Coronary artery (tissue), 2 donors: ENCODE measurements around the gene DLG2.

Experiments used
- DNase-seq: peaks from one replicate; pipeline ENCODE4 v3.0.0-alpha.2; 2017; ENCODE audit warnings: low spot score
- H3K27ac ChIP-seq, 2 donors: fragments of 200-600 bp; sonication (generic); one replicate each; pipeline ENCODE4 v1.5.1; 2016 to 2019
- H3K4me3 ChIP-seq: fragments of 200-600 bp; sonication (generic); 2 replicates; pipeline ENCODE4 v1.5.1; 2016; ENCODE audit warnings: mild to moderate bottlenecking, moderate library complexity
- TF ChIP-seq, protein P1 (sequence below): fragments of 200-600 bp; sonication (generic); IDR thresholded peaks from one replicate; pipeline ENCODE4 v1.5.1; 2019; ENCODE audit warnings: antibody characterized with exemption

Gene DLG2

GRCh38 chr11:84398017-84398626, 1229.0 kb downstream of the DLG2 start:
- DNase-seq: no peak
- TF ChIP-seq, protein P1, sequence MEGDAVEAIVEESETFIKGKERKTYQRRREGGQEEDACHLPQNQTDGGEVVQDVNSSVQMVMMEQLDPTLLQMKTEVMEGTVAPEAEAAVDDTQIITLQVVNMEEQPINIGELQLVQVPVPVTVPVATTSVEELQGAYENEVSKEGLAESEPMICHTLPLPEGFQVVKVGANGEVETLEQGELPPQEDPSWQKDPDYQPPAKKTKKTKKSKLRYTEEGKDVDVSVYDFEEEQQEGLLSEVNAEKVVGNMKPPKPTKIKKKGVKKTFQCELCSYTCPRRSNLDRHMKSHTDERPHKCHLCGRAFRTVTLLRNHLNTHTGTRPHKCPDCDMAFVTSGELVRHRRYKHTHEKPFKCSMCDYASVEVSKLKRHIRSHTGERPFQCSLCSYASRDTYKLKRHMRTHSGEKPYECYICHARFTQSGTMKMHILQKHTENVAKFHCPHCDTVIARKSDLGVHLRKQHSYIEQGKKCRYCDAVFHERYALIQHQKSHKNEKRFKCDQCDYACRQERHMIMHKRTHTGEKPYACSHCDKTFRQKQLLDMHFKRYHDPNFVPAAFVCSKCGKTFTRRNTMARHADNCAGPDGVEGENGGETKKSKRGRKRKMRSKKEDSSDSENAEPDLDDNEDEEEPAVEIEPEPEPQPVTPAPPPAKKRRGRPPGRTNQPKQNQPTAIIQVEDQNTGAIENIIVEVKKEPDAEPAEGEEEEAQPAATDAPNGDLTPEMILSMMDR: no peak
- no peak overlapping the region for H3K27ac ChIP-seq
- no peak overlapping the region for H3K4me3 ChIP-seq

DNA sequence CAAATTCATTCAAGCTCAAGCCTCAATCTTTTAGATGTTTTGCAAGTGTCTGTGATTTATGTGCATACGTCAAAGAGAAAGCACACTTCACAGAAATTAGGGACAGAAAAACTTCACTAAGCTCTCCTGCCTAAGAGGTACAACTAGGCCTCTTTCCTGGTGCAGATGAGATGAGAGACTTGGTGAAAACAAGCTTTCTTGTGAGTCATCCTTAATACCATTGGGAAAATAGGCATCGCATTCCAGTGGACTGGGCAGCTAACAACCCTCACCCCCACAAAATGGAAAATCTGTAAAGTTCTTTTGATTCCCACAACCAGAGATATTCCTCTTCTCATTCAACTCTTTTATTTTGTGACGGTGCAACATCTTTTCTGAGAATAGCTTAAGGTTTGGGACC, 1230.6 kb downstream of the DLG2 start:
- no peak for DNase-seq
- Histone ChIP-seq H3K4me3 (no peak overlapping the region), H3K27ac (no peak overlapping the region)
- TF ChIP-seq, protein P1: no peak

DNA sequence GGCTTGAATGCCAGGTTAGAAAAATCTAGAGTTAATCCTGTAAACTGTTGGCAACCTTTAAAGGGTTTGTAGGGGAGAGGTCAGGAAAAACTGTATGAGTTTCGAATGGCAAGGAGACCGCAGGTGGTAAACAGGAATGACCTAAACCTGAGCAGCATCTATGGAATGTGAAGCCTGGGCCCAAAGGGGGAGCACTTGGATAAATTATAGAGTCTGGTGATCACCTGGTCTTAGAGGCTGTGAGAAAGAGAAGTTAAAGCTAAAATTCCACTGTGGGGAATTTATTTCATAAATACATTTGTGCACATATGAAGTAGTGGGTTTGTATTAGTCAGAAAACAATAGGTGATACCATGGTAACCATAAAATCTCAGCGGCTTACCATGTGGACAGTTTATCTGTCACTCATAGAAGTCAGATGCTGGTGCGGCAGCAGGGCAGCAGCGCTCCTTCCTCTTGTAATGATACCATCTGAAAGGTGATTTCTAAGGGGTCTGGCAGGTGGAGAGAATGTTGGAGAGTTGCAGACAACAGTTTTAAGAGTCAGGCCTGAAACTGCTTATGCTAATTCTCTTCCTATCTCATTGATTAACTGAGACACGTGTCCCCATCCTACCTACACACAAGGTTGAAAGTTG, 1236.6 kb downstream of the DLG2 start:
- no peak overlapping the region for H3K27ac ChIP-seq
- H3K4me3 ChIP-seq: no peak overlapping the region
- TF ChIP-seq, protein P1: no peak
- DNase-seq: no peak

- H3K27ac ChIP-seq: no peak overlapping the region
- no peak for DNase-seq
- H3K4me3 ChIP-seq: no peak overlapping the region
- TF ChIP-seq, protein P1: no peak
Observed at GRCh38 chr11:84389696-84390095, 1237.4 kb downstream of the DLG2 start.

GRCh38 chr11:84384731-84385130, 1242.4 kb downstream of the DLG2 start:
- TF ChIP-seq, protein P1: peak; percentile 65
- DNase-seq: no peak

DNA sequence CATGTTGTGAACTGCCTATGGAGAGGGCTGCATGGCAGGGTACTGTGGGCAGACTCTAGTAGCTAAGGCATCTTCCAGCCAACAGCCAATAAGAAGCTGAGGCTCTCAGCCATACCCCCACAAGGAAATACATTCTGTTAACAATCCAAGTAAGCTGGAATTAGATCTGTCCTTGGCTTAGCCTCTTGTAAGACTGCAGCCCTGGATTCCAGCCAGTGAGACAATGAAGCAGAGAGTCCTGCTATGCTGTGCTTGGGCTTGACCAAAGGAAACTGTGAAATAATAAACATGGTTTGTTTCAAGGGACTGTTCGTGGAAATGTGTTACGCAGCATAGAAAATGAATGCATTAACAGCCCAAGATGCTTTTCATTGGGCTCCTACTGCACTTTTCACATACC, 1243.6 kb downstream of the DLG2 start:
- no peak overlapping the region for H3K27ac ChIP-seq
- DNase-seq: no peak
- no peak overlapping the region for H3K4me3 ChIP-seq
- TF ChIP-seq, protein P1: no peak

More at GRCh38 chr11:84384731-84385130, 1242.4 kb downstream of the DLG2 start:
- Histone ChIP-seq H3K4me3 (no peak overlapping the region), H3K27ac (no peak overlapping the region)

DNA sequence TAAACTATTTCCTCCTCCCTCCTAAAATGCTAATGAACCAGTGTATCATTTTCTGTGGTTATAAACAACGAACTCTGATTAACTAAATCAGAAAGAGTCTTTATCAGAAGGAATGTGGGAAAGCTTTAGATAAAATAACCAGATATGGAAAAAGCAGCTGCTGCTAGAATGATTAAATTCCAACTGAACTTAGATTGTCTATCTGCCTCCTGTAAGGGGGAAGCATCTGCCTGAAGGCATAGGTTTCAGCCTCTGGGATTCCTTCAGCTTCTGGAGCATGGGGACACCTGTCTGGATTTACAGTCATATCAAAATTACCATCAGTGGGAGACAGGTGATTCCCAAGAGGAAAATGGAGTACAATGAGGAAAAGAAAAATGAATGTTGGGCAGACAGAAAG, 1245.5 kb downstream of the DLG2 start:
- no peak for DNase-seq
- H3K4me3 ChIP-seq: no peak overlapping the region
- H3K27ac ChIP-seq: no peak overlapping the region
- TF ChIP-seq, protein P1: no peak
